ENCODE data around the gene AOPEP.

GRCh38 chr9:95045751-95046150, 319.3 kb downstream of the AOPEP start:
- TF ChIP-seq EZH2 (optimal IDR thresholded peaks at IDR 0.05; ENCODE audit: low read depth, low read length) (no peak), CTCF (IDR thresholded peaks at IDR 0.05; ENCODE audit: low read length) (no peak)

Measured in MM.1S (cell line).